Retina (tissue), 1 donor: ENCODE measurements around the gene TCN2.
"Not testable (repeated sequence)": the region's sequence is repeated elsewhere in the genome, so short reads cannot be mapped to it uniquely, and the experiment has no call there.

Experiments used
- DNase-seq: peaks from one replicate; pipeline ENCODE4 v3.0.0-alpha.2; 2016

The TCN2 gene

DNA sequence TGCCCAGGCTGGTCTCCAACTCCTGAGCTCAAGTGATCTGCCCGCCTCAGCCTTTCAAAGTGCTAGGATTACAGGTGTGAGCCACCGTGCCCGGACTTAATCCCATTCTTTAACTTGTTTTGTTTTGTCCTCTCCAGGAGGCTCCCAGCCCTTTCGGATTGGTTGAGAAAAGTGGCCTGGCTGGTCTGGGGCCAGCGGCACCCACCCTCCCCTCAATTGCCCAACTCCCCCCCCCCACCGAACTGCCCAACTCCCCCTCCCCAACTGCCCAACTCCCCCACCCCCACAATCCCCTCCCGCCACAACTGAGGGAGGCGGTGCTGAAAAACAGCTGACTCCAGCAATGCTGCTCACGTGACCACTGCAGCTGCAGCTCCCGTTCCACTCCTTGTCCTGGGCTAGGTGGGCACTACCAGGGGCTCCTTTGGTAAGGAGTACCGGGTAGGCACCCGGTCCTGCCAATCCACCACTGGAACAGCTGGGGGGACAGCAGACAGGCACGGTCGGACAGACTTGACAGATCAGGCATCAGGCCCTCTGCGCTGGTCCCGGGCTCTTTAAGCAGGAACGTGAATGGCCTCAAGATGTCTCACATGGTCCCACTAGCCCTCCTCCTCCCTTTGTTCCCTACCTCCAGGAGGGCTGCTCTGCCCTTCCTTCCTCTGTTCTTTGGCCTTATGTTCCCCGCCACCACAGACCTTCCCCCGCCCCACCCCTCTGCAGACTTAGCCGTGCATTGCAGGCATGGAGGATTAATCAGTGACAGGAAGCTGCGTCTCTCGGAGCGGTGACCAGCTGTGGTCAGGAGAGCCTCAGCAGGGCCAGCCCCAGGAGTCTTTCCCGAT lies at the start of gene TCN2:
TSS of gene TCN2 (plus strand) at position 720 of the 845 bp plus-strand sequence. CDS start 158 bp downstream, outside the sequence.
- peak; percentile 89 for DNase-seq

DNA sequence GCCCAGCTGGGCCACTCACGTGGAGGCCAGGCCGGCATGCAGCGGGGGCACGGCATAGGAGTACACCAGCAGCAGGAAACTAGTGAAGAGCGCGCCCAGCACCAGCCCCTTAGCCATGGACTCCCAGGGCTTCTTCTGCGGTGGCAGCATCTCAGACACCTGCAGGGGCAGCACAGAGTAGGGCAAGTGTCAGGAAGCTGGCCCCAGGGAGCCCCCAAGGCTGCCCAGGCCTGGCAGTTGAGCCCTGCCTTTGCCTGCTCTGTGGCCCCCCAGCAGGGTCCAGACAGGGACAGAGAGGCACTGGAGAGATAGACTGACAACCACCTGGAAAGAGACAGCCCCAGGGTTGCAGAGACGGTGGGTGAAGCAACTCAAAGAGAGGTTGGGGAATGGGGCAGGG lies 49.7 kb upstream of the TCN2 start:
- no peak for DNase-seq

DNA sequence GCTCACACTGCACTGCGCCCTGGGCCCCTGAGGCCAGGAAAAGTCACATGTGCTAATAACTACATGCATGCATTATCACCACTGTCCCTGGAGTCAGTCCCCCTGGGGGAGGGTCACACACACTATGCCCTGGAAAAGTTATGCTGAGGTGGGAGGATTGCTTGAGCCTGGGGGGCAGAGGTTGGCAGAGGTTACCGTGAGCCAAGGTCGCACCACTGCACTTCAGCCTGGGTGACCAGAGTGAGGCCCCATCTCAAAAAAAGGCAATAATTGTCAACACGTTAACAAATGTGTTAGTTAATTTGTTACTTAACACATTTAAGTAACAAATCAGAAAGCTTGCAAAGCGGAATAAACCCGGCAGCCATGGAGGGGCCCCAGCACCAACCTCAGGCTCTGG lies 47.1 kb upstream of the TCN2 start:
- DNase-seq = no peak

DNA sequence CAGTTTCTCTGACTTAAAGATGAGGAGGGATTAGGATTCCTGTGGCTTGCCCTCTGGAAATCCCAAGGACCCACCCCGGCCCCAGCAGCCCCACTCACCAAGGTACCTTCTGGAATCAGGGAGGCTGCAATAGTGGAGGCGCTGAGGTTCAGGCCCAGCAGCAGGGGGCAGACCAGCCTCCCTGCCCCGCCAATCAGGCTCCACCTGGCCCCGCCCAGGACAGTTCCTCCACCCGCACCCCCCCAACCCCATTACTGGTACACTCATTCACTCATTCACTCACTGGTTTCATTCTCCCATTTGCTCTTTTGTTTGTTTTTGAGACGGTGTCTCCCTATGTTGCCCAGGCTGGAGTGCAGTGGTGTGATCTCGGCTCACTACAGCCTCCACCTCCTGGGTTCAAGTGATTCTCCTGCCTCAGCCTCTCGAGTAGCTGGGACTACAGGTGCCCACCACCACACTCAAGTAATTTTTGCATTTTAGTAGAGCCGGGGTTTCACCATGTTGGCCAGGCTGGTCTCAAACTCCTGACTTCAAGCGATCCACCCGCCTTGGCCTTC lies 46.3 kb upstream of the TCN2 start:
- not testable (repeated sequence) for DNase-seq

DNA sequence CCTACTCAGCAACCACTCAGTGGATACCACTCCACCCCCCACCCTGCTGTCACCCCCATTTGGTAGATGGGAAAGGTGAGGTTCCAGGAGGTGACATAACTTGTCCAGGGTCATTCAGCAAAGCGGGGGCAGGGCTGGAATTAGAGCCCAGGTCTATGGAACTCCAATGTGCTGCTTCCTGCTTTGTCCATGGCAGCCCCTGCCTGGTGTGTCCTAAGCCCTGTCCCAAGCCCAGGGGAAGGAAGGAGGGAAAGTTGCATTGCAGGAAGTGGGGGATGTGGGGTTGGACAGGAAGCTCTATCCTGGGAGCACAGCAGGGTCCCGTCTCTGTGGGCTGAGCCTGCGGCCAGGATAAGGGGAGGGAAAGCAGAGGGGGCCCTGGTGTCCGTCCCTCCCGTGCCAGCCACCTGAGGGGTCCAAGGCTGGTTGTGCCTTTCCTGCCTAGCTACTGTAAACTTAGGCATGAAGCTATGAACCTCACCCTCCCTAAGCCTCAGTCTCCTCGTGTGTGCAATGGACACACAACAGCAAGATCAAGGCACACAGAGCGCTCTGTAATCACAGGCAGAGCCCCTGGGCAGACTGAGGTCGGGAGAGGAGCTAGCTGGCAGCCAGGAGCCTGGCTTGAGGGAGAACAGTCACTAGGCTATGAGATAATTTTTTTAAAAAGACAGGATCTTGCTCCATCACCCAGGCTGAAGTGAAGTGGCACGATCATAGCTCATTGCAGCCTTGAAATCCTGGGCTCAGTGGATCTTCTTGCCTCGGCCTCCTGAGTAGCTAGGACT lies 45.4 kb upstream of the TCN2 start:
- no peak for DNase-seq

DNA sequence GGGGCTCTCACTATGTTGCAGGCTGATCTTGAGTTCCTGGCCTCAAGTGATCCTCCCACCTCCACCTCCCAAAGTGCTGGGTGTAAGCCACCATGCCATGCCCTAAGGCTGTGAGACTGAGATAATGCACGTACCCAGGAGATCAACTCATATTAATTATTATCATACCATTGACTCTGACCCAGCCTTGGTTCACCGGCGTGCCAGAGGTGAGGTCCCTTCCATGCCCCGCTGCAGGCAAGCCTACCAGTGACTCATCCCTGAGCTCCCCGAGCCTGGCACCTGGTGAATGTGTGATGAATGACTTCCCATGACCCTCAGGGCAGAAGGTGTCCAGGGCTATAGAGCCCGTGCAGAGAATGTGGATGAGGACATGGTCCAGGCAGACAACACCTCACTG lies 44.6 kb upstream of the TCN2 start:
- no peak for DNase-seq

DNA sequence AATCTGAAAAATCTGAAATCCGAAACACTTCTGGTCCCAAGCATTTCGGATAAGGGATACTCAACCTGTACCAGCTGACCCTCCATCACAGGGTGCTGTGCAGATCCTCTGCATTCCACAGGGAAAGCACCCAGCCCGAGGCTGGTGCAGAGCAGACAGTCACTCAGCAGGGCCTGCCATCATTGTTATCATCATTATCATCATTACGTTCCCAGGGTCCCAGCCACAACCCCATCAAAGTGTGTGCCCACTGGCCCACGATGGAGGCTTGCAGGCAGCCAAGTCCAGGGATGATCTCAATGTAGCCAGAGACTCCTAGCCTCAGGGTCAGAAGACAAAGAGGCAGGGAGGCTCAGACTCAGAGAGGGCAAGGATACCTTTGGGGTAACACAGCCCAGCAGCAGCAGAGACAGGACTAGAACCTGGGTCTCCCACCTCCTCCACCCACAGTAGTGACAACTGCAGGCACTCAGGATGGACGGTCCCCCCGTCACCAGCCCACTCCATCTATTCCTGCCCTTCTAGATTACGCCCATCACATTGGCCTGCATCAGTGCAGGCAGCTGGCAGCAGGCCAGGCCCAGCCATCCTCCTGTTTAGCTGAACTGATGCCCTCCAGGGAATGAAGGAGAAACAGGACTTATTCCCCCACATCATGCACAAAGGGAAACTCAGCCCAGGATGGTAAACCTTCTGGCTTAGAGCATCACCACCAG lies 42.8 kb upstream of the TCN2 start:
- no peak for DNase-seq

DNA sequence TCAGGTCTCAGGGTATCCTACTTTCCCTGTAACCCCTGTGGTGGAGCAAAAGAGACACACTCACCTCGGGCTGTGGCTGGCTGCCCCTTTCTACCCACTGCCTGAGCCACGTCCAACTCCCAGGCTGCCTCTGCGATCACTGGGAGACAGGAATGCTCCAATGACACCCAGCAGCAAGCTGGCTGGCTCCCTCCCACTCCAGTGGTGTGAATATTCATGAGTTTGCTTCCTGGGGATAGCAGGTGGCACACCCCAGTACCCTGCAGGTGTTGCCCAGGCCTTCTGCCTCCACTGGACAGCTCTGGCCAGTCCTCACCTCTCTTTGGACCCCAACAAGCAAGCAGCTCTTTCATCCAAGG lies 42.2 kb upstream of the TCN2 start:
- peak; percentile 8 for DNase-seq

DNA sequence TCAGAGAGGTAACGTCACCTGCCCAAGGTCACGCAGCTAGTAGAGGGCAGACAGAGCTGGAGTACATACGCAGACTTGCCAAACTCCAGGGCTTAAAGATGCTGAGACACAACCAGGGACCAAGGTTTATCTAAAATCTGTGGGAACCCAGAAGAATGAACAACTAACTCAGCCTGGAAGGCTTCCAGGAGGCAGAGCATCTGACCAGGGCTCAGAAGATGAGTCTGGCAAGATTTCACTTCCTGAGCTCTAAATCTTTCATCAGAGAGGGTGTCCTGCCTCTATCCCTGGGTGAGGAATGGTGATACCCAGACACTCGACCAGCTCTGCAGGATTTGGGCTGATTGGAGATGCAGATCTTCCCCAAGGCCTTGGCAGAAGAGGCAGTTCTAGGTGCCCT lies 41.6 kb upstream of the TCN2 start:
- DNase-seq = no peak

DNA sequence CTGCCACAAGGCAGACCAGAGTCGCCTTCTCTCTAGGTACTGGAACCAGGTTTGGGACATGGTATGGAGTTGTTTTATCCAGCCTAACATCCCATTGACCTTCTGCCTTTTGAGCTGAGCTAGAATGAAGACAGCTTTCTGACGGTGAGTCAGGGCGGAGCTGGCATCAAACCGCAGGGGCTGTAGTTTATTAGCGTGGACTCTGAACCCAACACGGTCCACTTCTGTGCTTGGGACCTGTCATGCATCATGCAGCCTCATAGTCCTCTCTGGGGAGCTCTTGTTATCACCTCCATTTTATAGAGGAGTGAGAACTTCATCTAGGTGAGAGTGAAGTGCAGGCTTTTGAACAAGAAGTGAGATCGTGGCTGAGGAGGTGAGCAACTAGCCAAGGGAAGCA lies 40.8 kb upstream of the TCN2 start:
- DNase-seq = no peak

DNA sequence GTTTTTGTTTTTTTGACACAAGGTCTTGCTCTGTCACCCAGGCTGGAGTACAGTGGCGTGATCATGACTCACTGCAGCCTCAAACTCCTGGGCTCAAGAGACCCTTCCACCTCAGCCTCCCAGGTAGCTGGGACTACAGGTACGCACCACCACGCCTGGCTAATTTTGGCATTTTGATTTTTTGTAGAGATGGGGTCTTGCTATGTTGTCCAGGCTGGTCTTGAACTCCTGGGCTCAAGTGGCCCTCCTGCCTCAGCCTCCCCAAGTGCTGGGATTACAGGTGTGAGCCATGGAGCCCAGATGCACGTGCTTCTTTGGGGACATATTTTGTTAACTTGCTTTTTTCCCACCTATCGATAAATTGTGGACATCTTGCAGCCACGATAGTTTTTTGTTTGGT lies 39.7 kb upstream of the TCN2 start:
- DNase-seq = not testable (repeated sequence)

DNA sequence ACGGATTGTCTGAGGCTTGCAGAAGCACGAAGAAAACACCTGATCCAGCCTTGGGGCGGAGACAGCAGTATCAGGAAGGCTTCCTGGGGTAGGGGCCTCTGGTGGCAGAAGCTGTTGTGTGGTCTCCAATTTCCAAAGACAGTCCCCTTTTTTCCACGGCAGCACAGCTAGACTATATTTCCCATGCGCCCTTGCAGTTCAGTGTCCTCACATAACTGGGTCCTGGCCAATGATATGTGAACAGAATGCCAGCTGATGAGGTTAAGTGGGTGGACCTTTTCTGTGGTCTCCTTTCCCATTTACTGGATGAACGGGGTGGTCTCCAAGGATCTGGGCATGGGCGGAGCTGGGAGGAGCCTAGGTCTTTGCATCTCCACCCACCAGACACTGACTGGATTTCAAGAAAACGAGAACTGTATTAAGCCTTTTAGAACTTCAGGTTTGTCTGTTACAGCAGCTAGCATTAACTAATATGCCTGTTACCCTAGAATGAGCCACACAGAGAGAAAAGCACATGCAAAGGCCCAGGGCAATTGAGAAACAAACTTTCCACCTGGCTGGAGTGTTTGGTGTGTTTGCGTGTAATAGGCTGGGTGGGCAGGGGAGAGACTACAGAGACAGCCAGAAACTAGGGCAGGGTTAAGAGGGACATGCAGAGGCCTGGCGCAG lies 38.7 kb upstream of the TCN2 start:
- no peak for DNase-seq

DNA sequence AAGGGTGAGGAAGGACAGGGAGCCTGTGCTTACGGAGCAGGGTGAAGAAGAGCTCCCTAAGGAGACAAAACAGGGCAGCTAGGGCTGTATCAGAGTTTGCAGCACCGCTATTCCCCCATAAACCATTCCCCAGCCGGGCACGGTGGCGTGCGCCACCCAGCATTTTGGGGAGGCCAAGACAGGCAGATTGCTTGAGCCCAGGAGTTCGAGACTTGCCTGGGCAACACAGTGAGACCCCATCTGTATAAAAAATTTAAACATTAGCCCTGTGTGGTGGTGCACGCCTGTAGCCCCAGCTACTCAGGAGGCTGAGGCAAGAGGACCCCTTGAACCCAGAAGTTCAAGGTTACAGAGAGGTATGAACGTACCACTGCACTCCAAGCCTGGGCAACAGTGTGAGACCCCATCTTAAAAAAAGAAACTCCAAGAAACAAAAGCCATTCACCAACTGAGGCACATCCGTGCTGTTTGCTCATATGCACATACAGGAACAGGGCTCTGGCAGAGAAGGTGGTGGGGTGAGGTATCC lies 37.2 kb upstream of the TCN2 start:
- DNase-seq = no peak

DNA sequence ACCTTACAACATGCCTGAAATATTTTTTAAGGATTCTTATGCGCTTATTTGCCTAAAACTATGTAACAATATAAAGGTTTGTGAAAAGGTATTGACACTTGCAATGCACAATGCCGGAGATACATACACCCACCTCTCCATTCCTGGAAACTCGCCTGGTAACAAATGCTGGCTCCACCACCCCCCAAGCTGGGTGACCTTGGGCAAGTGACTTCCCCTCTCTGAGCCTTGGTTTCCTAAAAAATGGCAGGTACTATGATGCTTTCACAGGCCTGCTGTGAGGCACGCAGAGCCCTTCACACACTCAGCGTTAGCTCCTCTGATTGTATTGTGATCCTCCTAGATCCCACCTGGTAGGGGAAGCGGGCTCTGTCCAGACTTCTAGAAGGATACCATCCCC lies 34.8 kb upstream of the TCN2 start:
- no peak for DNase-seq

DNA sequence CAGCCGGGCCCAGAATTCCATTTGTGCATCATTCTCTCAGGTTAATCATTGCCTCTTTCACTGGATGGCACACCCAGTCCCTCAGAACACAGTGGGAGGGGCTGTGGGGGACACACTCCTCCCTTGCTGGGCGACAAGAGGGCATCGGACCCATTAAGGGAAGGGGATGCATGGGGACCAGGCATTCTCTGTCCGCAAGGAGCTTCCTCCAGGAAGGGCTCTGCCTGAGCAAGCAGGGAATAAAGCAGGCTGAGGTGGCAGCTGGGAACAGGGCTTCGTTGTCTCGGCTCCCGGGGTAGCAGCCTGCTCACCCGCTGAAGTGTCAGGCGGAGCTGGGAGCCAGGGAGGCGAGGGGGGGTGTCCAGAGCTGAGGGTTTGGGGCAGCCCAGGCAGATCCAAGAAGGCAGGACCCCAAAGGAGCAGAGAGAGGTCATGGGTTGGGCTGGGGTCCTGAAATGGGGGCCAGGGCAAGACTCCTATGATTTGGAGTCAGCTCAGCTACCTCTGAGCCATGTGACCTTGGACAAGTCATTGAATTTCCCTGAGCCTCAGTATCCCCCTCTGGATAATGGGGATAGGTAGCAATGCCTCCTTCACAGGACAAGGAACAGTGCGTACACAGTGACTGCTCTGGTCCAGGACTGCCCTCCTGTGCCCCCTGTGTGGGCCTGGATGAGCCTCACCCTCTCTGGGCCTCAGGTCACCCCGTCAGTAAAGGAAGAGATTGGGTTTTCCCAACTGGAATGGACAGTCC lies 34.0 kb upstream of the TCN2 start:
- peak; percentile 18 for DNase-seq

DNA sequence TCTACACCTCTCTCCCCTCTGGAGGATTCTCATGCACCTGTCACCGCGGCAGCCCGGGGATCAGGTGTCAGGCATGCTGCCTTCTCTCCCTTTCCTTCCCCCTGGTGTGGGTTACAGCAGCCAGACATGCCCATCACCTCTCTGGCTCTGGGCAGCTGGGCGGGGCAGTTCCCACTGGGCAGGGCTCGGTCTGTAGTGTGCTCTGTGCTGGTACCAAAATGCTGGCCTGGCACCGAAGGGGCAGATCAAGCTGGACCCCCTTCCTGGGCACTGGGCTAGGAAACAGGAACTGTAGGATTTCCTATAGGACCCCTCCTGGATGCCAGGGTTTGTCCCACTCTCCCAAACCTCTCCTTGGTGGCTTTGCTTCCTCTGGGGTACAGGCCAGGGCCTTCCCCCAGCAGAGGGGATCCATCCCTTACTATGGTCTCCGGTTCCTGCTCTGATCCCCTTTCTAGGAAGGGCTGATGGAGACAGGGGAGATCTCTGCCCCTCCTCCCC lies 33.3 kb upstream of the TCN2 start:
- DNase-seq = peak; percentile 27

DNA sequence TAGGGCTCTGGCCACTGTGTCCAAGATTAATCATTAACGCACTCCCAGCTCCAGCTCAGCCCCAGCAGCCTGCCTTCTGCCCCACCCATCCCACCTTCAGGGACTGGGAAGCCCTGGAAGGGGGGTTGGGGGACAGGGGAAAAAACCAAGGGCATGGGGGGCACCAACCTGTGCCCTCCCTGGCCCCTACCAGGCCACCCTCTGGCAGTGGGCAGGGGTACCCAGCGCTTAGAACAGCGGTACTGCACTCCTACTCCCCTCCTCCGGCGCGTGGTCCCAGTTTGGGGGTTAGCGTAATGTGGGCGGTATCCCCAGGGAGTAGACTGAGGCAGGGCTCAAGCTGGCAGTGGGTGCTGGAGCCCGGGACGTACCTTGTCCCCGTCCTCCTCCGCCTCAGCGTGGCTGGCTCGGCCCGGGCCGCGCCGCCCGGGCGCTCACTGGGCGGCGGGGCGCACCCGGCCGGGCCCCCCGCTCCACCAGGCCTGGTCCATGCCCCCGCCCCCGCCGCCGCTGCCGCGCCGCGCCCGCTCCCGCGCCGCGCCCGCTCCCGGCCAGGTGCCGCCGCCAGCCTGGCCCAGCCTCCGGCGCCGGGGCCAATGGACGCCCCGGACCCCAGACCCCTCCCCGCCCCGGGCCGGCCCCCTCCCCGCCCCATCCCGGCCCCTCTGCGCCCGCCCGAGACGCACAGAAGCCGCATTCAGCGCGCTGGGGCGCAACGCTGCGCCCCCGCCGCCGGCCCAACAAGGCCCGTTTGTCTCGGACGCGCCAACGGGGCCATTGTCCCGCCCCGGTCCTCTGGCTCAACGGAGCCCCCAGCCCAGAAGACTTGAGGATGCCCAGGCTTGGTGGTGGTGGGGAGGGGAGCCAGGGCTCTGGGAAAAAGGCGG lies 32.6 kb upstream of the TCN2 start, which contains the start of gene GAL3ST1:
TSS of gene GAL3ST1 (minus strand) at position 571 of the 887 bp plus-strand sequence. CDS start 17,273 bp downstream, outside the sequence.
- no peak for DNase-seq

DNA sequence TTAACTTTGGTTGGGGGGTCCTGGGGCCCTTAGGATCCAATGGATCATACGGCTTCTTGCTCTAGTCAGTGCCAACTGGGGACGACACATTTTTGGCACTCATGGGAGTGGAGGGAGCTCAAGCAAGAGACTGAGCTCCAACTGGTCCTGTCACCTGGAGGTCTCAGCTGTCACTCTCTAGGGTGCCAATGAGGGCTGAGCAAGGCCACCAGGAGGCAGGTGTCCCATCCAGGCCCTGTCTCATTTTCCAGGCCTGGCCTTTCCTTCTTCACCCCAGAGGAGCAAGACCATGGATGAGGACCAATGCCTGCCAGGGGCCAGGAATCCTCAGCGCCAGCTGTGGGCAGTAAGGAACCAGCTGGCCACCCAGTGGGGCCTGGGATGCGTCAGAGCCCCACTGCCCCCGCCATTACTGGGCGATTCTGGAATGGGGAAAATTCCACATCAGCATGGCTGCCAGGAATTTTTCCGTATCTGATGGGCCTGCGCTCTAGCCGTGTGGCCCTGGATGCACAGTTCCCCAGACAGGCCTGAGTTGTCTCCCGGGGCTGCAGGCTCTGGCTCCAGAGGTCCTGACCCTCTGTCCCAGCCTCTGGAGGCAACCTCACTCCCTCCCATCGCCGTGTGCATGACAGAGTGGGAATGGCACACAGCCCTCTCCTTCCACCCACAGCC lies 31.8 kb upstream of the TCN2 start:
- DNase-seq = peak; percentile 57

DNA sequence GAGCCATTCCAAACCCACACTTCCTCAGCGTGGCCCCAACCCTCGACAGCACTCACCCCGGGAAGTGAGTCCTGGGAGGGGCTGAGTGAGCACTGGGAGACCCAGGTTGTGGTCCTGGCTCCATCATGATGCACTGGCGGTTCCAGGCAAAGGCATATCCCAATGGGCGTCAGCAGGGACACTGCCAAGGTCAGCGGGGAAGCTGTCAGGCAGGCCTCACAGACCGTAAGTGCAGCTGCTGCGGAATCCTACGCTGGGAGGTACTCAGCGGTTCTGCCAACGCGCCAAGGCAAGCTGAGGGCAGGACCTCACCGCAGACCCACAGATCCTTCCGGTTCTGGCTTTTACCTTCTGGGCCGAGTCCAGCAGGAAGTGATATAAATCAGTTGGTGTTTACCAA lies 31.1 kb upstream of the TCN2 start:
- DNase-seq = no peak

DNA sequence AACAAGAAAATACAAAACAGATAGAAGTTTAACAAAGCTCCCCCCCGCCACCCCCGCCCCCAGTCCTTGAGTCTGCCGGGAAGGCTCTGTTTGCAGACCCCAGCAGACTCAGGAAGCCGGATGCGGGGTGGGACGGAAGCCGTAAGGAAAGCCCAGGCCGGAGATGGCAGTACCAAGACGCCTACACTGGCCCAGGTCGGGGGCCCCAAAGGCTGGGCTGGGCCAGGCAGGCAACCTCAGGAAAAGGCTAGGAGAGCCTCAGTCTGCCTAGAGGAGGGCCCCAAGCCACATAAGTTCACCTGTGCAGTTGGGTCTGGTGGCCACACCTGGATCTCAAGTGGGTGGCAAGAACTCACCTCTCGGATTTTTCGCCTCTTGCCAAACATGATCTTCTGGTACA lies 28.5 kb upstream of the TCN2 start:
- DNase-seq = no peak
